Duodenal mucosa (tissue), 2 donors: ENCODE results near the gene SHISA5.

ENCODE experiments used
- H3K27ac ChIP-seq: one replicate; pipeline ENCODE4 v1.7.0; 2013; ENCODE audit warnings: low read depth, low read length
- H3K27me3 ChIP-seq, 2 donors: one replicate each; pipeline ENCODE4 v1.7.0; 2013; ENCODE audit warnings: low read length in 2 of 2, control low read depth in 1 of 2; ENCODE audit not compliant: insufficient read depth in 2 of 2, control insufficient read depth in 1 of 2
- H3K36me3 ChIP-seq, 2 donors: one replicate each; pipeline ENCODE4 v1.7.0; 2013; ENCODE audit warnings: low read length in 2 of 2, control low read depth in 1 of 2; ENCODE audit not compliant: insufficient read depth in 2 of 2, control insufficient read depth in 1 of 2
- H3K4me1 ChIP-seq, 2 donors: one replicate each; pipeline ENCODE4 v1.7.0; 2013; ENCODE audit warnings: low read length in 2 of 2, control low read depth in 1 of 2; ENCODE audit not compliant: insufficient read depth in 2 of 2, control insufficient read depth in 1 of 2
- H3K4me3 ChIP-seq, 2 donors: one replicate each; pipeline ENCODE4 v1.7.0; 2013; ENCODE audit warnings: low read length in 2 of 2, low read depth in 1 of 2
- H3K9ac ChIP-seq, 2 donors: one replicate each; pipeline ENCODE4 v1.7.0; 2013; ENCODE audit warnings: low read length in 2 of 2, low read depth in 1 of 2
- H3K9me3 ChIP-seq, 2 donors: one replicate each; pipeline ENCODE4 v1.7.0; 2013; ENCODE audit warnings: low read length in 2 of 2, control low read depth in 1 of 2; ENCODE audit not compliant: control insufficient read depth in 1 of 2

The SHISA5 gene

DNA sequence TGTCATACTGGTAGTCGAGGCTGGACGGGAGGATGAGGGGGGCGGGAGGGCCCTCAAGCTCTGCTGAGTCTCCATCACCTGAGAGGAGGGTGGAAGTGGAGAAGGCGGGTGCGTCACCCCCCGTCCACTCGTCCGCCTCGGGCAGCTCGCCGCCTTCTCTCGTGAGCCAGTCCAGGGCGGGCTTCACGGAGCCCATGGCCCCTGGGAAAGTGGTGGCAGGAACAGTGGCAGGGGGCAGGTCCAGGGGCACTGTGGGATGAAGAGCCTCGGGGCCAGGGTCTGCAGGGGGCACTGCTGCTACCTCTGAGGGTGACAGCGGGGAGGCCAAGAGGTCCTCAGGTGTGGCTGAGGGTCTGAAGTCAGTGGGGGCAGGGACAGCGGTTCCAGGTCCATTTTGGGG lies 84.4 kb downstream of the SHISA5 start:
- H3K4me3 ChIP-seq = no peak overlapping the region
- peaks cover 37 to 59% of the 10 kb centered on the region in 2 donors for H3K36me3 ChIP-seq
- H3K27me3 ChIP-seq = no peaks in the 10 kb centered on the region
- no peak overlapping the region for H3K9ac ChIP-seq
- no peaks in the 10 kb centered on the region for H3K4me1 ChIP-seq
- no peaks in the 10 kb centered on the region for H3K9me3 ChIP-seq
- H3K27ac ChIP-seq = no peak overlapping the region

DNA sequence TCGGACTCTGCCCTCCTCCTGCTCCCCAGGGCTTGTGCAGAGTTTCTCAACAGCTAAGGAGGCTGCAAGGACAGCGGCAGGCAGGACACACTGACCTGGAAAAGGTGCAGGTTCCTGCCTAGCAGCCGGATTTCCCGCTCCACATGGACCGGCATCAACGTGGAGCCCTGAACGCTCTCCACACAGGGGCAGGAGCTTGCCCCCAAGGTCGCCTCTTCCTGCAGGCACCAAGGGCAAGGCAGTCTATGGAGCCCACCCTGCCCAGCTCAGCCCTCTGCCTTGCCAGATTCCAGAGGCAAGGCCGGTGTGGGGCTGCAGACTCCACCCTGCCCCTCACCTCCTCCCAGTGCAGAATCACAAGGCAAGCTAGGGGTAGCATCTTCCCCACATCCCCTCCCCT lies 84.8 kb downstream of the SHISA5 start:
- Histone ChIP-seq H3K27ac (no peak overlapping the region), H3K4me1 (no peaks in the 10 kb centered on the region), H3K27me3 (no peaks in the 10 kb centered on the region), H3K4me3 (no peak overlapping the region), H3K9ac (no peak overlapping the region), H3K36me3 (peaks cover 40 to 64% of the 10 kb centered on the region in 2 donors), H3K9me3 (no peaks in the 10 kb centered on the region)

DNA sequence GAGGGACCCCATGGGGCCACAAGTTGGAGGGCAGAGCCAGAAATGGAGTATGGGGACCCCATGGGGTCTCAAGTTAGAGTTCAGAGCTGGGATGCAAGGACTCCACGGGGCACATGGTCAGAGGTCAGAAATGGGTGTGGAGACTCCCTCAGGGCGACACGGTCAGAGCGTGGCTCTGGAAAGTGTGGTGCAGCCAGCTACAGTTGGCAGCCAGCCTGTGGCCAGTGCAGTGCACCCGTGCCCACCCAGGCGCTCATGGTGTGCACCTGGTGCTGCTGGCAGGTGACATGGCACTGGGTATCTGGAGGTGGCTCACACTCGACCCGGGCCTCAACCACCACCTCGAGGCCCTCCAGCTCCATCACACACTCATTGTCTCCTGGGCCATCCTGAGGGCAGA lies 85.3 kb downstream of the SHISA5 start:
- Histone ChIP-seq H3K9me3 (no peaks in the 10 kb centered on the region), H3K4me1 (no peaks in the 10 kb centered on the region), H3K36me3 (peaks cover 45 to 69% of the 10 kb centered on the region in 2 donors), H3K27me3 (no peaks in the 10 kb centered on the region), H3K27ac (no peak overlapping the region), H3K4me3 (no peak overlapping the region), H3K9ac (no peak overlapping the region)

GRCh38 chr3:48418140-48418539 lies 85.8 kb downstream of the SHISA5 start:
- Histone ChIP-seq H3K4me1 (no peaks in the 10 kb centered on the region), H3K36me3 (peaks cover 48 to 74% of the 10 kb centered on the region in 2 donors), H3K9me3 (no peaks in the 10 kb centered on the region)

More at GRCh38 chr3:48418140-48418539, 85.8 kb downstream of the SHISA5 start:
- no peak overlapping the region for H3K27ac ChIP-seq
- H3K9ac ChIP-seq = no peak overlapping the region
- H3K27me3 ChIP-seq = no peaks in the 10 kb centered on the region
- no peak overlapping the region for H3K4me3 ChIP-seq
